Gastrocnemius medialis (tissue), 4 donors: Measurements from ENCODE around the gene PLEKHG4B.

Source experiments
- POLR2A ChIP-seq, 2 donors: fragments of 450-650 bp; IDR thresholded peaks; one replicate each; pipeline ENCODE4 v1.6.1; 2017; ENCODE audit warnings: antibody characterized with exemption in 2 of 2, mild to moderate bottlenecking in 2 of 2, moderate library complexity in 2 of 2
- TF ChIP-seq, protein P1 (sequence below), 5 experiments: fragments of 450-650 bp in 3 of 5; fragments of 200-600 bp in 2 of 5; sonication (generic) in 2 of 5; IDR thresholded peaks in 4 of 5; conservative IDR thresholded peaks in 1 of 5; 1 replicate in 4 of 5; 2 replicates in 1 of 5; pipeline ENCODE4 v1.5.1; 2016 to 2019; ENCODE audit warnings: antibody characterized with exemption in 5 of 5, mild to moderate bottlenecking in 3 of 5, moderate library complexity in 3 of 5

DNA sequence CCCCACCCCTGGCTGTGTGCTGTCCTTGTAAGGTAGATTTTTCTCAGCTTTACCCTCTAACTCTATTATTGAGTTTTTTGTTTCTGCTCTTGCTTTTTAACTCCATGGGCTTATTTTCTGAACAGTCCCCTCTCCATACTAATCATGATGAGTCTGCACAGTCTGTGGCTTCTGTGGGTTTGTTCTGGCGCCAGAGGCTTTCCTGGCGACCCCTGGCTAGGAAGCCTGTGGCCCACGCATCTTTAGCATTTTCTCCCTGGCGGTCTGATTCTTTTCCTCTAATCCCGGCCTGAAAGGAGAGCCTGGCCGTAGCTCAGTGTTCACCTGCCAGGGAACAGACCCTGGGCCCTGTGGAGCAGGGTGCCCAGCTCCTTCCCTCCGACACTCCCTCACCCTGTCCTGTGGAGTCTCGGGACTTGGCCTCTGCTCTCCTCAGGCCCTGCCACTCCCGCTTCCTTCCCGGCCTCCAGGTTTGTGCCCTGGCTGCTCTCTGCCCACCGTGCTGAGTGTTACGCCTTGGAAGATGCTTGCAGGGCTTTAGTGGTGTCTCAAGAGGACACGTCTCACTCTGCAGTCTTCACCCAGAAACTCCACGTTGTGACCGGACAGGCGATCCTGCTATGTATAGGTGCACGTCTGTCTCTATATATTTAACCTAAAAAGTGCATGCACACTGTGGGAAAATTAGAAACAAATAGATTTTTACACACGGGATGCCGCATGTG, 67.6 kb downstream of the PLEKHG4B start:
- TF ChIP-seq, protein P1, sequence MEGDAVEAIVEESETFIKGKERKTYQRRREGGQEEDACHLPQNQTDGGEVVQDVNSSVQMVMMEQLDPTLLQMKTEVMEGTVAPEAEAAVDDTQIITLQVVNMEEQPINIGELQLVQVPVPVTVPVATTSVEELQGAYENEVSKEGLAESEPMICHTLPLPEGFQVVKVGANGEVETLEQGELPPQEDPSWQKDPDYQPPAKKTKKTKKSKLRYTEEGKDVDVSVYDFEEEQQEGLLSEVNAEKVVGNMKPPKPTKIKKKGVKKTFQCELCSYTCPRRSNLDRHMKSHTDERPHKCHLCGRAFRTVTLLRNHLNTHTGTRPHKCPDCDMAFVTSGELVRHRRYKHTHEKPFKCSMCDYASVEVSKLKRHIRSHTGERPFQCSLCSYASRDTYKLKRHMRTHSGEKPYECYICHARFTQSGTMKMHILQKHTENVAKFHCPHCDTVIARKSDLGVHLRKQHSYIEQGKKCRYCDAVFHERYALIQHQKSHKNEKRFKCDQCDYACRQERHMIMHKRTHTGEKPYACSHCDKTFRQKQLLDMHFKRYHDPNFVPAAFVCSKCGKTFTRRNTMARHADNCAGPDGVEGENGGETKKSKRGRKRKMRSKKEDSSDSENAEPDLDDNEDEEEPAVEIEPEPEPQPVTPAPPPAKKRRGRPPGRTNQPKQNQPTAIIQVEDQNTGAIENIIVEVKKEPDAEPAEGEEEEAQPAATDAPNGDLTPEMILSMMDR (IDR thresholded peaks at IDR 0.05 in 4 of 5, conservative IDR thresholded peaks at IDR 0.05 in 1 of 5): no peak
- TF ChIP-seq POLR2A (IDR thresholded peaks at IDR 0.05): no peak
